GM19099 (cell line): ENCODE data around the gene ALDH3A1.

Experiments used
- POLR2A ChIP-seq: IDR thresholded peaks from 3 replicates; pipeline ENCODE4 v1.6.1; 2011; ENCODE audit warnings: low read depth; ENCODE audit not compliant: insufficient read length; ENCODE audit errors: extremely low read depth

The ALDH3A1 gene

DNA sequence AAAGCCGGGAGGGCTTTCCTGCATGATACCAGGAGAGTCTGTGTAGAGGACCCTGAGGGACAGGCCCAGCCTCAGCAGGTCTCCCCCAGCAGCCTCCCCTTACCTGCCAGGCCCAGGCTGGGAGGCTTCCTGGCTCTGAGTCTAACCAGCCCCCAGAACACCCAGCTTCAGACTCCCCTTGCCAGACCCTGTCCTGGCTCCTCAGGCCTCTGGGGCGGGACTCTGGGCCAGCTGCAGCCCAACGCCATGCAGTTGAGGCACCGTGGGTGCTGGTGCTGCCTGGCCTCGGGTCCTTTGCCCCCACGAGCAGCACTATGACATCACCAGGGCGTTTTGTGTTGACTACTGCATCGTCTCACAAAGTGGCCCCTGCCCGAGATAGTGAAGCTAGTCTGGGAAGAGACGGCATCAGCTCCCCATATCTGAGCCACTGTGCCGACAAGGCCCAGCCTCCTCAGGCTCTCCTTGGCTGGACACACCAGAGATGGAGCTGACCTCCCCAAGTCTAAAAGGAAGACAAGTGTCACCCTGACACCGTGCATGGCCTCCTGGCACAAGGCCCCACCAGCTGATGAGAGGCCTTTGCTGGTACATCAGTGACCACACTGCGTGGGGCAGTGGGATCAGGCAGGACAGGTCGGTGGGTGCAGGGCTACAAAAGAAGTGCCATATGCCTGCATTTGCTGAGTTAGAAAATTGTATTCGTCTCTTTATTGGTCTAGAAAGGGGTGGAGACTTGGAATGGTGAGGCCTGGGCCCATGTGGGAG is 10.6 kb downstream of the ALDH3A1 start:
- TF ChIP-seq POLR2A: no peak

DNA sequence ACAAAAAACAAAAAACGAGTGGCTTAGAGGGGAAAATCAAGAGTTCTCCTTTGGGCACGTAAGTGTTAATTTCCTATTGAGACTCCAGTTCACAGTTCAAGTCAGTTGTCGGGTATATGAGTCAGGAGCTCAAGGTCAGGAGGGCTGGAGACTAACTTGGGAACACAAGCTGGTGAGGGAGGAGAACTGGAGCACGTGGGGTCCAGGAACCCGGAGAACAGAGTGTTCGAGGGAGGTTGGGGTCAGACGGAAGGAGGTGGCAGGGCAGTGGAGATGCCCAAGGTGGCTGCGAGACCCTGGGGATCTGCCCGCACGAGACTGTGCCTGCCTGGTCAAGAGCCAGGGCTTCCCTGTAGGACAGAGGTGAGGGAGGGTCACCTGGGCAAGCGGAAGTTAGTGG is 12.0 kb downstream of the ALDH3A1 start:
- TF ChIP-seq POLR2A: no peak

DNA sequence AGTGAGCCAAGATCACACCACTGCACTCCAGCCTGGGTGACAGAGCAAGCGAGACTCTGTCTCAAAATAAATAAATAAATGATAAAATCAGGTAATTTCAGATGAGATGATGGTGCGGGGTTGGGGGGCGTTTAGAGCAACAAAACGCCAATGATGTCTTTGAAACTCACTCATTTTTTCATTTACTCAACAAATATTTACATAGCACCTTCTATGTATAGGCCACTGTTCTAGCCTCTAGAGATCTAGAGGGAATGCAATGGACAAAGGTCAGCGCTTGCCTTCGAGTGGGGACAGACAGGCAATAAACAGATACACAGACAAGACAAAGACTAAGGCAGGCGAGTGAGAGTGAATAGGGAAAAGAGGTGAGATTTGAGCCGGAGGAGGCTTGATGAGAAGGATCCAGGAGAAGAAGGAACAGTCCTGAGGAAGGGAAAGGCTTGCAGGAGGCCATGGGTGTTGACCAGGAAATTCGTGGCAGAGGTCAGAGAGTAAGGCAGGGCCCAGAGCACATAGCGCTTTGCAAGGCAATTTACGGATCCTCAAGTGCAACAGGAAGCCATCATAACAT is 14.1 kb downstream of the ALDH3A1 start:
- TF ChIP-seq POLR2A: no peak

DNA sequence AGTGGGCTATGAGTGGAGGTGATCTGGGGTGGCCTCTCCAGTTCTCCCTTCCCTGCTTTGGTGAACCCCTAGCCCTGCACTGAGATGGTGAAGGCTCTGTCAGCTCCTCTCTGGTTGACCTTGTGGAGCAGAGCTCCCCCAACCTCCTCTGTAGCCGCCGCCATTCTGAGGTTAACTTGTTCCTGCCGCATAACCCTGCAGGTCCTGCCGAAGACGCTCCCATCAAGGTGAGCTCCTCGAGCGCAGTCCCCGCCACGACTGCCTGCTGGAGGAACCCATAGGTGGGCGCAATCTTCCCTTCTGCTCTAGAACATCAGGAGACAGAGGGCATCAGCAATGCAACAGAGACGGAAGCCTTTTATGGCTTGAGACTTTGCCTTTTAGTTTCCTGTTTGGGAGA is 16.5 kb downstream of the ALDH3A1 start:
- no peak for TF ChIP-seq POLR2A

DNA sequence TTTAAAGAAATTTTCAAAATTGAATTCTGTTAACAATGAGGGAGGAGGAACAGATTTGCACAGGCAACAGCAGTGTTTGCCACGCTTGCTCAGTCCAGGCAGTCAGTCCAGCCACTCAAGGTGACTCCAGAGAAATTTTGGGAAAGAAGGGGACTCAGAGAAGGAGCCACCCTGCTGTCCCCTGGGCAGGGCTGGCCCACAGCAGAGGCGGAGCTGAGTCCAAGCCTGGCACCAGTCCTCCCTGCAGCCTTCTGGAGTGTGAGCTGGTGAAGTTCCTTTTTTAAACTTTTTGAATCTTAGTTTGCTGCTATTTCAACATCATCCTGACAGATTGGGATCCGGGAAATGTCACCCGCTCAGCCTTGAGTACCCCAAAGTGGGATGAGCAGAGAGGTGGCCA is 17.3 kb downstream of the ALDH3A1 start:
- TF ChIP-seq POLR2A: no peak

DNA sequence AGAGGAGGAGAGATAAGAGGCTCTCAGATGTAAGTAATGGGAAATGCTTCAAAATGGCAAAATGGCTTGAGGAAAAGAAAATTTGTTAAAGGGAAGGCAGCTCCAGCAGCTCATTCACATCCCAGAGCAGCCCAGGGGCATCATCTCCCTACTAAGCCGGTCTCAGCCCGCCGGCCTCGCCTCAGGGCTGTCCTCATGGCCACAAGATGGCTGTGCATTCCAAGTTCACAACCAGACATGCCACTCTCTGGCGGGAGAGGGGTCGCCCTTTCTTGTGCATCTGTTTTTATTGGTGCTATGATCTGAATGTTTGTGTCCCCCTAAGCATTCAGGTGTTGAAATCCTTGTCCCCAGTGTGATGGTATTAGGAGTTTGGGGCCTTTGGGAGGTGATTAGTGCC is 18.2 kb downstream of the ALDH3A1 start:
- TF ChIP-seq POLR2A: no peak

DNA sequence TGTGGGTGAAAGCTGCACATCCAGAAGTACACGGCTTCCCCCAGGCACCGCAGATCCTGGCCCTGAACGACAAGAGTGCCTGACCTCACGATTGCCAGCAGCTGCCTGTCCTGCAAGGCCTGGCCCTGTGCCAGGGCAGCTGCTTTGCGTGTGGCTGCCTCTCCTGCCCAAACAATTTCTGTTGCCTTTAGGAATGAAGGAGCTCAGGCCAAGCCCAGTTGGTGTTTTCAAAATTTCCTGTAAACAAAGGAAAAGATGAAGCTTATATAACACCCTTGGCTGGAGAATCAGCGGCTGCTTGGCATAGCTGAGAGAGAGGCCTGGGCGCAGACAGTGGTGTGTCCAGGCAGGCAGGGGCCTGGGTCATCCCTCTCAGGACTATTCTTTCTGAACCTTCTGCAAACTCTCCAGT is 20.0 kb downstream of the ALDH3A1 start:
- TF ChIP-seq POLR2A: no peak

DNA sequence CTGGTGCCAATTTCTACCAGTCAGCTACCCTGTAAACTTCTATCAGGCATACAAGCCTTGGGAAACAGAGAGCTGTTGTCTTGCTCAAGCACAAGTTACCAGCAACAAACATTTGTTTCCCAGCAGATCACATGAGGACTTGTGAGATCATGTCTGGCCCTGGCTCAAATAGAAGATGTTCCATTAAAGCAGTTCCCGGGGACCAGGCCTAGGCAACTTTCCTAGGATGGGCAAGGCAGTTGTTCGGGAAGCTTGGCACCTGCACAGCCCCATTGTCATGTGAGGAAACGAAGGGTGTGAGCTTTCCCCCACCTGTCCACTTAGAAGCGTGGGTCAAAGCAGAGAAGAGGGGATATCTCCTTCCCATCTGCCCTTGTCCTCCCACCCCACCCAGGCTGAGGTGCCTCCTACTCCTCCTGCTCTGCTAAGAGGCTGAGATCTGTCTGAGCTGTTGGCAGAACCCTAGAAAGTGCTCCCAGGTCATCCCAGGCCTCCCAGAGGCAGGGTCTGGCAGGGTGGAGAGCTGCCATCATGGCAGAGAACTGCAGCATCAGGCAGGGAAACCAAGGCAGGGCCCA is 20.5 kb downstream of the ALDH3A1 start:
- no peak for TF ChIP-seq POLR2A

DNA sequence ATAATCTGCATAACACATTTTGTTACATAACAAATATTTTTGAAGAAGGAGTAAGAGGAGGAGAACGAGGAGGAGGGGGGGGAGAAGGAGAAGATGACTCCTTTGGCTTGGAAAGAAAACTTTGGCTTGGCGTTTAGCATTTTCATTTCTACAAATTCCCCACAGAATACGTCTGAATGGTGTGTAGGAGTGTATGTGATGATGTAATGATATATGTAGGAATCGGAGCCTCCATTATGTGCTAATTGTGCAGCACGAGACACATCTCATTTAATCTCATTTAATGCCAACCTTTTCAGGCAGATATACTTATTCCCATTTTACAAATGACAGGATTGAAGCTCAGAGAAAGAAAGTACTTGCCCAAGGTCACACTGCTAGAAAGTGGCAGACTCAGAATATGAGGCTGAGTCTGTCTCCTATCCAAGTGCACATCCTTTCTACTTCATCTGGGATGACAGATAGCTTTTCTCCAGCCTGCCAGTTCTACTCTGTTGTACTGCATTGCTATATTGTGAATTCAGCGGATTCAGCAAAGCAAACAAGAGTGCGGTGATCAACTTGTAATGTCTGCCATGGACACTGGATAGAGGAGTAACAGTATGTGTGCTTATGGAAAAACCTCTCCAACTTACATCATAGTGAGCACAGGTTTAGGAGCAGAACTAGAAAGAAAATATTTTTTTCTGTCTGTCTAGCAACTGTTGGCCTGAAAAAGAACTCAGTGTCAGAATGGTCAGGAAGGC is 21.3 kb downstream of the ALDH3A1 start:
- TF ChIP-seq POLR2A: no peak

DNA sequence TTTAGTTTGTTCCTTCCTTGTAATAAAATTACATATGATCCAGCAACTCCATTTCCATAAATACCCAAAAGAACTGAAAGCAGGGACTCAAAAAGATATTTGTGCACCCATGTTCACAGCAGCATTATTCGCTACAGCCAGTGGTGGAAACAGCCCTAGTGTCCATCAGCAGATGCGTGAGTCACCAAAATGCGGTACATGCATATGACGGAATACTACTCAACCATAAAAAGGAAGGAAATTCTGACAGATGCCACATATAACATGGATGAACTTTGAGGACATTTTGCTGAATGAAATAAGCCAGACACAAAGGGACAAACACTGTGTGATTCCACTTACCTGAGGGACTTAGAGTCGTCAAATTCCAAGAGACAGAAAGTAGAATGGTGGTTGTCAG is 22.6 kb downstream of the ALDH3A1 start:
- no peak for TF ChIP-seq POLR2A

DNA sequence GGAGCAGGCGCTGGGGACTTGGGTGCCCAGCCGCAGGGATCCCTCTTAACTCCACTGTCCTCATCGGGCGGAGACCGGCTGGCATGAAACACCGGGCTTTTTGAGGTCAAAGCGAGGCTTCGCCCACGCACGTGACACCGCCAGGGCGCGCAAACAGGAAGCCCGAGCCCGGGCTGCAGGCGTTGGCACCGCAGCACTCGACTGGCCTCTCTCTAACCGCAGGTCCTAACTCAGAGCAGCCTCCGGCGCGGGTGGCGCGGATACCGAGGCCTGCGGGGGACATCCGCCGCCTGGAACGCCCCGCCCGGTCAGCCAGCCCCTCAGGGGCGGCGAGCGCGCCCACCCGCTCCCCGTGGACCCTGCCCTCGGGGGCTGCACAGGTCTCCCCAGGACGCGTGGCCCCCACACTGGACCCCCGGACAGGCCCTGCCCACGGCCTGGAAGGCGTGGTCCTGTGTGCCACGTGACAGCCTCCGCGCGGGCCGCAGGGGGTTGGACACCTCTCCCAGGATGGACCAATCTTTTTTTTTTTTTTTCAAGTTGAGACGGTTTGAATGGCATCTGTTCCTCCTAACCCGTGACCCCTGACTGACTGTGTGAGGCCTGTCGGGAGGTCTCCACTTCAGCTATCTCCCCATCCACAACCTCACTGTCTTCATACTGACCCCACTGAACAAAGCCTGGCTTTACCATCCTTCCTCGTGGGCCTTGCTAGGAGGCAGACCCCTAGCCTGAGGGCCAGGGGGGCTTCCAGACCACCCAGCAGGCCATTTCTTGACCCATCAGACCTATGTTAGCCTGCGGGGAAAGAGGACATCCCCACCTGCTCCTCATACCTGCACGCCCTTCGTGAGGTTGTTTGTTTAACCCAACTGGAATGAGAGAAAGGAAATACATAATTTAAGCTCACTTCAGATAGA is 23.3 kb downstream of the ALDH3A1 start:
- no peak for TF ChIP-seq POLR2A

DNA sequence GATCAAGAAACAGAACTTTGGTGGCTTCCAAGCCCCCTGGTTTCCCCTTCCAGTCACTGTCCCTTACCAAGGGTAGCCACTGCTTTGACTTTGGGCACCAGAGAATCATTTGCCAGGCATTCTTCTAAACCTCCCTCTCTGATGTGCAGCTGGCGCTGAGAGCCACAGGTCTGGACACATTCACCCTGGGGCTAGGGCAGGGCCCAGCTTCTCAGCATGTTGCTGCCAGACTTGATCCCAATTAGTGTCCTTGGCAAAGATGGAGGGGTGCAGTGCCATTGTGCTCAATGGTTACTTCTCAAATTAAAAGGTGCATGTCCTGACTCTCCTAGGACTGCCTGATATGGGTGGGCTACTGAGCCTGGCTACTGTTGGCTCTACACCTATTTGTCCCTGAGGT is 24.1 kb downstream of the ALDH3A1 start:
- no peak for TF ChIP-seq POLR2A

DNA sequence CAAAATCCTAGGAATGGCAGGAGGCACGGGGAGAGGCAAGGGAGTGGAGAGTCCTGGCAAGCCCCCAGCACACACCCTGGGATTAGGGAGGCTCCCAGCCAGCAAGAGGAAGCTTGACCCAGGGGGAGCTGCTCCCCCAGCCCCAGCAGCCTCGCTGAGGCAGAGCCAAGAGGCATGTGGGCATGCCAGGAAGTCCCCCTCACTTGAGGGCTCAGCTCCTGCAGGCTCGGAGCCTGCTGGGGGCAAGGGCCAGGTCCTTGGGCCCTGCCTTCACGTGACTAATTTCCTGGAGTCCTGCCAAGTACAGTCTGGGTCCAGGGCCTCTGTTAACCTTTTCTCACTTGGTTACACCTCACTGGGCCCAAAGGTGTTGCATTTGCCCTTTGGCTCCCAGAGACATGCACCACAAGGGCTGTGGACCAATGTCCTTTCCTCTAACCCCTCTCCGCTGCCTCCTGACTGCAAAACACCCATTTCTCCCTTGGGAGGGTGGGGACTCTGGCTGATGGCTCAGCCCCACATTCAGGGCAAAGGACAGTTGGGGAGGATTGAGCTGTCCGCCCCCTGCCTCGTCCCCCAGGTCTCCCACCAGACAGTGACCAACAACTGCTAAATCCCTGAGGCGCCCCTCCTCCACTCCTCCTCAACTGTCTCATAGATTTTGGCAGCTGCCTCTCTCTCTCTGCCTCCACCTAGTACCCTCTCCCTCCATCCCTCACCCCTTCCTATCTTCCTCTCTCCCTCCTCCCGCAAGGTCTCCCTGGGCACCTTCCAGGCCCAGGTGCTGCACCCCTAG is 27.3 kb downstream of the ALDH3A1 start:
- TF ChIP-seq POLR2A: no peak

DNA sequence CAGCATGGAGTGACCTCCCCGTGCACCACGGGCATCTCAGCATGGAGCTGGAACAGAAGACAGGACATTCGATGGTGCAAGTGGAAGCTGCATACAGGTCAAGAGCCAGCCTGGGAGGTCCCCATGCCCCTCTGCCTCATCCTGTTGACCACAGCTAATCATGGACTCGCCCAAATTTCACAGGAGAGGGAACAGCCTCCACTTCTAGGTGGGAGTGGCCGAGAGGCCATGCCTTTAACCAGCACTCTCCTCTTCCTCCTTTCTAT is 28.0 kb downstream of the ALDH3A1 start:
- TF ChIP-seq POLR2A: no peak

DNA sequence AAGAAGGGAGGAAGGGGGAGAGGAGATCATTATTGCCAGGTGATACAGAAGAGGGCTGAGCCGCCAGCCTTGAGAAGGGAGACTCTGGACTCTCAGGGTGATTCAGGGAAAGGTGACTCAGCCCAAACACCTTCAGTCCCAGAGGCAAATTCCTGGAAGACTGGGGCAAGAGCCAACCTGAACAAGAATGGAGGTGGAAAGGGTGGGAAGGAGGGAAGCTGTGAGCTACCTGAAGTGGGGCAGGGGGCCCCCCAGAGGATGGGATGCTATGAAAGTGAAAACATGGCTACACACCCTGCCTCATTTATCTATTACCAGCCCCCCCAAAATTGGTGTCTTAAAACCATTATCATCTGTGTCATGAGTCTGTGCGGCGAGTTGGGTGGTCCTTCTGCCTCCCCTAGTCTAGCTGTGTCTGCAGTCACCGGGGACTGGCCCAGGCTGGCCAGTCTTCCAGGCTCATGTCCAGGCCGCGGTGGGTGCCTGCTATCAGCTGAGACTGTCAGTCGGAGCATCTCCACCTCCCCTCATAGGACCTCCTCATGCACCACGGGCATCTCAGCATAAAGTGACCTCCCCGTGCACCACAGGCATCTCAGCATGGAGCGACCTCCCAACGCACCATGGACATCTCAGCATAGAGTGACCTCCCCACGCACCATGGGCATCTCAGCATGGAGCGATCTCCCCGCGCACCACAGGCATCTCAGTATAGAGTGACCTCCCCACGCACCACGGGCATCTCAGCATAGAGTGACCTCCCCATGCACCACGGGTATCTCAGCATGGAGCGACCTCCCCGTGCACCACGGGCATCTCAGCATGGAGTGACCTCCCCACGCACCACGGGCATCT is 28.5 kb downstream of the ALDH3A1 start:
- no peak for TF ChIP-seq POLR2A
